22Rv1 (cell line): Measurements from ENCODE around the gene GRK3.

Source experiments
- H3K27ac ChIP-seq: fragments of 450-650 bp; 2 replicates; pipeline ENCODE4 v1.5.1; 2017
- ZFX ChIP-seq: fragments of 450-650 bp; IDR thresholded peaks from 2 replicates; pipeline ENCODE4 v1.6.1; 2017; ENCODE audit warnings: antibody characterized with exemption, borderline replicate concordance
- TF ChIP-seq, protein P1 (sequence below): fragments of 450-650 bp; IDR thresholded peaks from 2 replicates; pipeline ENCODE4 v1.5.1; 2017; ENCODE audit warnings: mild to moderate bottlenecking

Gene GRK3

DNA sequence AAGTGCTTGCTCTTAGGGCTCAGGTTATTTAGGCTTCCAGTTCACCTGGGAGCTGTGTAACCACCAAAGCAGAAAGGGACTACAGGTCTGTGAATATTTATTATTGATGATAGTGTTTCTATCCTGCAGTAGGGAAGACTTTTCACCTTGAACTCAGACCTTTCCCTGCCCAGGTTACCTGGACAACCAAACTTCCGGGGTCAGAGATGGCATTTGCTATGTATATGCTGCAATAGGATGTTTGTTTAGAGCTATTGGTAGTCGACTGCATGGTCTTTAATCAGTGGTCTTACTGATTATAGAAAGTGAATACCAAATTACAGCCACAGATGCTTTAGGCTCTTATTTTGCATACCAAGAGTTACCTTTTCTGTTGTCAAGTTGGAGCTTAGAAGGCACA is 94.9 kb downstream of the GRK3 start:
- TF ChIP-seq, protein P1, sequence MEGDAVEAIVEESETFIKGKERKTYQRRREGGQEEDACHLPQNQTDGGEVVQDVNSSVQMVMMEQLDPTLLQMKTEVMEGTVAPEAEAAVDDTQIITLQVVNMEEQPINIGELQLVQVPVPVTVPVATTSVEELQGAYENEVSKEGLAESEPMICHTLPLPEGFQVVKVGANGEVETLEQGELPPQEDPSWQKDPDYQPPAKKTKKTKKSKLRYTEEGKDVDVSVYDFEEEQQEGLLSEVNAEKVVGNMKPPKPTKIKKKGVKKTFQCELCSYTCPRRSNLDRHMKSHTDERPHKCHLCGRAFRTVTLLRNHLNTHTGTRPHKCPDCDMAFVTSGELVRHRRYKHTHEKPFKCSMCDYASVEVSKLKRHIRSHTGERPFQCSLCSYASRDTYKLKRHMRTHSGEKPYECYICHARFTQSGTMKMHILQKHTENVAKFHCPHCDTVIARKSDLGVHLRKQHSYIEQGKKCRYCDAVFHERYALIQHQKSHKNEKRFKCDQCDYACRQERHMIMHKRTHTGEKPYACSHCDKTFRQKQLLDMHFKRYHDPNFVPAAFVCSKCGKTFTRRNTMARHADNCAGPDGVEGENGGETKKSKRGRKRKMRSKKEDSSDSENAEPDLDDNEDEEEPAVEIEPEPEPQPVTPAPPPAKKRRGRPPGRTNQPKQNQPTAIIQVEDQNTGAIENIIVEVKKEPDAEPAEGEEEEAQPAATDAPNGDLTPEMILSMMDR = no peak
- no peak for TF ChIP-seq ZFX
- H3K27ac ChIP-seq = no peak overlapping the region

DNA sequence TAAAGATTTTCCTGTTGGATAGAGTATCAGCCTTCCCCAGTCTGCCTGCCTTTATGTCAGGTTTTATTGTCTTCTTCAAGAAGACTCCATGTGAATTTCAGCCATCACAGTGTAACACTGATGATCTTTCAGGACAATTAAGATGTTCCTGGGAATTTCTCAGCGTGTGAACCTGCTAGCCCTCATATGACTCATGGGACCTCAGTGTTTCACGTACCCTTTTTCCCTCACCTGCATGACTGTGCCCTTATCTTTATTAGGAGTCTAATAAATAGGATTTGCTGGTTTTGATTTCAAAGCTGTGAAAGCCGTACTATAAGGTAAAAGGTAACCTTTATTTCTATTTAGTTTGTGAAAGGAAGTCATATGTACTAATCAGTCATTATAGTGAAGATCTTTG is 95.9 kb downstream of the GRK3 start:
- TF ChIP-seq, protein P1 = no peak
- no peak for TF ChIP-seq ZFX
- no peak overlapping the region for H3K27ac ChIP-seq

DNA sequence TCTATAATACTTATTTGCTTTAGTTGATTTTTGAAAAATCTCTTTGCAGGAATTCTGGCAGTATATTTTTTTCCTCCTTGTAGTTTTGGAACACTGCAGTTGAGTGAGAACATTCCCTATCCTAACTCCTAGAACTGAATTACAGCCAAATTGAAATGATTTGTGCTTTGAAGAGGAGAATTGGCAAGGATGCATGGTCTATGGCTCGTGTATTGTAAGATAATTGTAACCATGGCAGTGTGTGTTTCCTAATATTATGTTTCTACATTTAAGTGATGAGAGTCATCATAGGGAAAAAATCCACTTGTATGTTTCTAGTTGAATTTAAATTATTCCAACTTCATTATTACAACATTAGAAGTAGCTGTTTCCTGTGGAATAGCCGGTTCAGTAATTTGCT is 96.6 kb downstream of the GRK3 start:
- TF ChIP-seq, protein P1 = no peak
- TF ChIP-seq ZFX = no peak
- no peak overlapping the region for H3K27ac ChIP-seq

DNA sequence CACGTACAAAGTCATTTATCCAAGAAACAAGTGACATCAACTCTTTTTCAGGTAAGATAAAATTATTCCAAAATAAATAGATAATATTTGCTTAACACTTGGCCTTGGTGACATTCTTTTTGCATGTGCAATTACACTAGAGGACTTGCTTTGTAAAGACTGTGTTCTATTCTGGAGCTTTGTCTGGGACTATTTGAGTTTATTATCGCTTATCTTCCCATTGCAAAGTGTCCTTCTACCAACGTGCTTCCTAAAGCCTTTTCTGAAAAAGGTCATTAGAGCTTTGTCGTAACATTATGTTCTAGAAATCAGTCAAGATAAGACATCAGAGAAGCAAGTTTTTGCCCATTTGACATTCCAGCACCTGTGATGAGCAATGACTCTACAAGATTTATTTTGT is 99.2 kb downstream of the GRK3 start:
- H3K27ac ChIP-seq = no peak overlapping the region

DNA sequence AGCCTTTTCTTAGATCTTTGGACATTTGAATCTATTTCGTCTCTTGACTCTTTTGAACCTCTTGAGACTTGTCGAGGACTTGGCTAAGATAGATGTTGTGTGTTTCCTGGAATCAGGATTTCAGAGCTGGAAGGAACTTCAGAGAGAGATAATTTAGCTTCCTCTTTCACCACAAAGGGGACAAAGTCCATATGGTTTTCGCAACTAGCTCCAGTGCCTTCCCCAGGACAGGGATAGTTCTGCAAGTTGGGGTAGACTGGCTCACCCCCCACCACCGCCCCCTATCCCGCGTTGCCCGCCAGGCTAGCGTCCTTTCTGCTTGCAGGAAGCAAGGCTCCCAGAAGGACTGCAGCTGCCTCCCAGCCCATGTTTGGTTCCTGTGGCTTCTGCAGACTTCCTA is 101.8 kb downstream of the GRK3 start:
- H3K27ac ChIP-seq = no peak overlapping the region
- TF ChIP-seq ZFX = no peak
- TF ChIP-seq, protein P1 = no peak

More for the DNA sequence above, 99.2 kb downstream of the GRK3 start:
- TF ChIP-seq, protein P1 = no peak
- no peak for TF ChIP-seq ZFX

DNA sequence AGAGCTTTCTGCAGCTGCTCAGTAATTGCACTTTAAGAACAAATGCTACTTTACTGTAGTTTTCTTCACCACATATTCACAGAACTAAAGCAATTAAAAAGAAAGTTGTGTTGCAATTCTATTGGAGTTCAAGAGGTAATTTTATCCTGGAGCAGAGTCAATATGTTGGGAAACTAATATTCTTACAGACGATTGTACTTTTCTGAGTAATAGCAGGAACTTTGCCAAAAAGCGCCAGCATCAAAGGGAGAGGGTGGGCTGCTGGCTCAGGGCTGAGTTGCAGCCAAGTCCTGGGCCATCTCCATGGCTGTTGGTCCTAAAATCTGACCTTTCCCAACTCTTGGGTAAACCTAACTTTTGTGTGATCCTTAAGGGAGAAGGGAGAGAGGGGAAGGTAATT is 104.0 kb downstream of the GRK3 start:
- H3K27ac ChIP-seq = no peak overlapping the region
- TF ChIP-seq, protein P1 = no peak
- no peak for TF ChIP-seq ZFX

DNA sequence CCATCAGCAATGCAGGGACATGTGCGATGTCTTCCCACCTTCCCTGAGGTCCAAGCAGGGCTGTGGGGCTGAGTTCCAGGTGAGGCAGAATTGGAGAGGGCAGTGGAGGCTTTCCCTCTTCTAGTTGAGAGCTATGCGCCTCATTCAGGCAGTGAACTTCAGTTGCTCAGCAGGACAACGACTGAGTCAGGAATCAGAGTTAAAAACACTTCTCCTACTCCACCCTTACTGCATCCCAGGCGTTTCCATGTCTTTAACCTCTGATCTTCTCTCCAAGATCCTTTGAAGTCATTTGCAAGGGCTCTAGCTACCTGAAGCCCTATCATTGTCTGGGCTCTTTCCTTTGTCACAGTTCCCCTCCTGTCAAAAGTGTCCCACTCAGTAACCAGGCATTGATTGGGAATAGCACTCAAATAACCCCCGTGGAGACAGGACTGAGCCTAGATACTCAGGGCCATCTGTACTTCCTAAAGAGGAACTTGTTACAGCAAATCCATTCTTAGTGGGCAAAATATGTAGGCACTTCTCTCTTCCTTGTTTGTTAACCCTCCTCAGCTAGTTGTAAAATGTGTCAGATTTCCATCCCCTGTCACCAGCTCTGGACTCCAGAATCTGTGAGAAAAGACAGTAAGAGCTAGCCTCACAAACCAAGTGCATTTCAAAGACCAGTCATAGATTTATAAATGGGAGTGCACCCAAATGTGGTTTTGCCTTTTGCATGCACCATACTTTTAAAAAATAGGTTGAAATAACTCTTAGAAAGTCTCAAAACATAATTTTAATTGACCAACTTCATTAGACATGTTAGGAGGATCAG is 105.0 kb downstream of the GRK3 start:
- H3K27ac ChIP-seq = no peak overlapping the region

More for the DNA sequence above, 105.0 kb downstream of the GRK3 start:
- TF ChIP-seq, protein P1 = no peak
- no peak for TF ChIP-seq ZFX
